A204.1 (cell line): Measurements from ENCODE around the gene TPD52L1.
"Not testable (repeated sequence)": the region's sequence is repeated elsewhere in the genome, so short reads cannot be mapped to it uniquely, and the experiment has no call there.

Experiments
- FAIRE-seq: peaks from 2 replicates; lab custom pipeline; 2012; peaks lifted over from hg19 to GRCh38; lab: Jason Lieb, UNC

Gene TPD52L1

GRCh38 chr6:125273965-125274364 is 120.4 kb downstream of the TPD52L1 start:
- FAIRE-seq = no peak

- no peak for FAIRE-seq
These were observed 121.4 kb downstream of the TPD52L1 start for GRCh38 chr6:125274935-125275334.

- no peak for FAIRE-seq
These were observed 122.2 kb downstream of the TPD52L1 start for GRCh38 chr6:125275779-125276178.

- FAIRE-seq = no peak
These were observed 124.3 kb downstream of the TPD52L1 start for GRCh38 chr6:125277838-125278237.

GRCh38 chr6:125279961-125280360 is 126.4 kb downstream of the TPD52L1 start:
- no peak for FAIRE-seq

- FAIRE-seq = not testable (repeated sequence)
These were observed 126.9 kb downstream of the TPD52L1 start for GRCh38 chr6:125280370-125281035.

- FAIRE-seq = not testable (repeated sequence)
These were observed 128.9 kb downstream of the TPD52L1 start for GRCh38 chr6:125282470-125282869.

- FAIRE-seq = no peak
These were observed 131.8 kb downstream of the TPD52L1 start for GRCh38 chr6:125285353-125285752.

- no peak for FAIRE-seq
These were observed 132.4 kb downstream of the TPD52L1 start for GRCh38 chr6:125285936-125286335.

- no peak for FAIRE-seq
These were observed 134.1 kb downstream of the TPD52L1 start for GRCh38 chr6:125287718-125288117.

GRCh38 chr6:125293587-125293986 is 140.0 kb downstream of the TPD52L1 start:
- no peak for FAIRE-seq

GRCh38 chr6:125294036-125294435 is 140.5 kb downstream of the TPD52L1 start:
- no peak for FAIRE-seq

GRCh38 chr6:125294925-125295324 is 141.4 kb downstream of the TPD52L1 start:
- no peak for FAIRE-seq

GRCh38 chr6:125296471-125296870 is 142.9 kb downstream of the TPD52L1 start:
- no peak for FAIRE-seq

GRCh38 chr6:125299257-125299656 is 145.7 kb downstream of the TPD52L1 start:
- no peak for FAIRE-seq

GRCh38 chr6:125300992-125301434 is 147.4 kb downstream of the TPD52L1 start:
- no peak for FAIRE-seq

- no peak for FAIRE-seq
These were observed 148.1 kb downstream of the TPD52L1 start, which contains the start of gene HDDC2 for GRCh38 chr6:125301435-125302391. HDDC2 (minus strand) TSS chr6:125301967; CDS start chr6:125301932, 35 bp downstream.

GRCh38 chr6:125302840-125303511 is 149.4 kb downstream of the TPD52L1 start:
- FAIRE-seq = no peak

GRCh38 chr6:125303512-125303854 is 149.9 kb downstream of the TPD52L1 start:
- no peak for FAIRE-seq

GRCh38 chr6:125304970-125305660 is 151.5 kb downstream of the TPD52L1 start:
- no peak for FAIRE-seq

GRCh38 chr6:125306756-125307149 is 153.2 kb downstream of the TPD52L1 start:
- FAIRE-seq = no peak
